Mesendoderm (in vitro differentiated cells): Measurements from ENCODE around the gene OPRM1.

Source experiments
- DNase-seq: peaks from one replicate; pipeline ENCODE4 v3.0.0; 2013
- H2AK5ac ChIP-seq: 2 replicates; pipeline ENCODE4 v1.6.1; 2013; ENCODE audit warnings: low read length, inconsistent platforms
- H2BK120ac ChIP-seq: 2 replicates; pipeline ENCODE4 v1.6.1; 2013; ENCODE audit warnings: low read depth, mild to moderate bottlenecking, low read length, moderate library complexity, mixed read lengths
- H2BK15ac ChIP-seq: replicated peaks from 2 replicates; pipeline ENCODE4 v1.6.1; 2013; ENCODE audit warnings: low read depth, mild to moderate bottlenecking, moderate library complexity
- H2BK5ac ChIP-seq: 2 replicates; pipeline ENCODE4 v1.6.1; 2013; ENCODE audit warnings: low read length, inconsistent platforms
- H3K18ac ChIP-seq: 2 replicates; pipeline ENCODE4 v1.6.1; 2013; ENCODE audit warnings: mild to moderate bottlenecking, low read length, mixed read lengths
- H3K23ac ChIP-seq: one replicate; pipeline ENCODE4 v1.6.1; 2013; ENCODE audit warnings: low read length
- H3K27ac ChIP-seq: 2 replicates; pipeline ENCODE4 v1.5.1; 2013; ENCODE audit warnings: low read depth, mild to moderate bottlenecking, inconsistent platforms, low read length, moderate library complexity
- H3K27me3 ChIP-seq: 2 replicates; pipeline ENCODE4 v1.6.1; 2013; ENCODE audit warnings: low read length, control low read depth, mild to moderate bottlenecking, inconsistent platforms; ENCODE audit not compliant: insufficient read depth, poor library complexity
- H3K36me3 ChIP-seq: 2 replicates; pipeline ENCODE4 v1.6.1; 2013; ENCODE audit warnings: low read length, inconsistent platforms; ENCODE audit not compliant: control insufficient read depth, insufficient read depth
- H3K4ac ChIP-seq: one replicate; pipeline ENCODE4 v1.6.1; 2013; ENCODE audit warnings: low read depth, mild to moderate bottlenecking, low read length, moderate library complexity
- H3K4me1 ChIP-seq: 2 replicates; pipeline ENCODE4 v1.6.1; 2013; ENCODE audit warnings: low read depth, low read length, inconsistent platforms; ENCODE audit not compliant: control insufficient read depth
- H3K4me2 ChIP-seq: 2 replicates; pipeline ENCODE4 v1.6.1; 2013; ENCODE audit warnings: low read length
- H3K4me3 ChIP-seq: 2 replicates; pipeline ENCODE4 v1.5.1; 2013; ENCODE audit warnings: mild to moderate bottlenecking, low read length
- H3K56ac ChIP-seq: one replicate; pipeline ENCODE4 v1.6.1; 2013; ENCODE audit warnings: low read length
- H3K79me1 ChIP-seq: 2 replicates; pipeline ENCODE4 v1.6.1; 2013; ENCODE audit warnings: low read length, inconsistent platforms
- H3K79me2 ChIP-seq: 2 replicates; pipeline ENCODE4 v1.6.1; 2013; ENCODE audit warnings: mild to moderate bottlenecking, low read length; ENCODE audit not compliant: control insufficient read depth, insufficient read depth
- H3K9ac ChIP-seq: 2 replicates; pipeline ENCODE4 v1.6.1; 2013; ENCODE audit warnings: low read length, inconsistent platforms
- H4K5ac ChIP-seq: one replicate; pipeline ENCODE4 v1.6.1; 2013; ENCODE audit warnings: low read length
- H4K8ac ChIP-seq: one replicate; pipeline ENCODE4 v1.6.1; 2013; ENCODE audit warnings: low read depth, mild to moderate bottlenecking, control low read depth, low read length, moderate library complexity
- WGBS: extraction: QIAGEN DNeasy Blood & Tissue Kit; methylation state at CpG from one replicate; pipeline ENCODE4 v1.1.7; 2013; ENCODE audit warnings: low lambda C conversion rate, missing lambda C conversion rate; ENCODE audit not compliant: insufficient coverage; ENCODE audit errors: extremely low coverage; 5-methylcytosine and 5-hydroxymethylcytosine counted together

The OPRM1 gene

DNA sequence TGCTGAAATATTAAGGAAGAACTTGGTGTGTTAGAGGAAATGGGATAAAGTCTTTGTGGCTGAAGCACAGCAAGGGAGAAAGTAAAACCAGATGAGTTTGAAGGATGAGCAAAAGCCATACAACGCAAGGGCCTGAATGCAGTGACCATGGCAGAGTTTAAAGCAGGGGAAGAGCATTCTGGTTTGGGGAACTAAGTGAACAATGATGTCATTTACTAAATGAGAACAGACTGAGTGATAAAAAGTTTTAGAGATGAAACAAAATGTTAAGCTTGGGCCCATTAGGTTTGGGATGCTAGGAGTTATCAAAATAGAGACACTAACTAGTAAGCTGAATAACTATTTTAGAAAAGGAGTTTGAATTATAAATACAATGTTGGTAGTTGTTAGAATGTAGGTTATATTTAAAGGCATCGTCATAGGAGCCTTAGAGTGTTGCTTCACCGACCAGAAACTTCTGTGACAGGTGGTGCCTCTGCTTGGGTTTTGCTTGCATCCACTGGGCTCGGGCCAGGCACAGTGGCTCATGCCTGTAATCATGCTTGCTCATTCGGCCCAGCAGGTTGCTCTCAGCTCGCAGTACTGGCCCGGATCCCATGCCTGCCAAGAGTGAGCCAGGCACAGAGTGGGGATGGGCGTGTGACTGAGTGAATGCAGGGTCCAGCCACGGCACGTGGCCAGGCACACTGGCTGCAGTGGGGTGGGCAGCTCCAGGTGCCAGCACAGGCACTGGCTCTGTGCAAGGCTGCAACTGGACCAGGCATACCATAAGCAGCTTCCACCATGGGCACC is 37.4 kb upstream of the OPRM1 start:
- Histone ChIP-seq H3K23ac (no peak overlapping the region), H3K4me2 (no peak overlapping the region), H3K9ac (no peak overlapping the region), H3K4me3 (no peak overlapping the region), H2BK120ac (no peak overlapping the region), H3K27me3 (no peaks in the 10 kb centered on the region), H3K4ac (no peak overlapping the region), H3K56ac (no peak overlapping the region), H2AK5ac (no peak overlapping the region), H4K5ac (no peak overlapping the region), H2BK5ac (no peak overlapping the region), H3K27ac (no peak overlapping the region), H3K36me3 (no peaks in the 10 kb centered on the region), H3K18ac (no peak overlapping the region), H2BK15ac (no peak overlapping the region), H3K4me1 (no peaks in the 10 kb centered on the region), H3K79me1 (no peaks in the 10 kb centered on the region), H3K79me2 (no peaks in the 10 kb centered on the region), H4K8ac (no peak overlapping the region)
- WGBS: no CpG with 5 or more reads among the region's 10 CpGs
- no peak for DNase-seq

DNA sequence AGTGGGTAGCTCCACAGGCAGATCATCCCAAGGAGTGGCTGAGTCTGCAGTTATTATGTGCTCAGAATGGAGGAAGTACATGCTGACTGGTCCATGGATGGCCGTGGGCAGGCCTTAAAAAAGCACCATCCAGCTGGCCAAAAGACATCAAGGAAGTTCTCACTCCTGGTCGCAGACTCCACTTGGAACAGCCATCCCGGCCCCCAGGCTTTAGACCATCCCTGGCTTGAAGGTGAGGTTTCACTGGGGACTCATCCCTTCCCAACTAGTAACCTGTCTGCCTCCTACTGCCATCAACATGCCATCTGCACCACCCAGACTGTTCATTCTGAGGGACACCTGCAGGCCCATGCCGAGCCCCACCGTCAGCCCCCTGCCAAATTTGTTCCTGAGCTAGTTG is 36.1 kb upstream of the OPRM1 start:
- Histone ChIP-seq H3K23ac (no peak overlapping the region), H3K36me3 (no peaks in the 10 kb centered on the region), H2BK5ac (no peak overlapping the region), H3K4me3 (no peak overlapping the region), H3K56ac (no peak overlapping the region), H3K9ac (no peak overlapping the region), H3K18ac (no peak overlapping the region), H3K4me2 (no peak overlapping the region), H4K5ac (no peak overlapping the region), H3K4ac (no peak overlapping the region), H4K8ac (no peak overlapping the region), H2AK5ac (no peak overlapping the region), H2BK120ac (no peak overlapping the region), H3K27ac (no peak overlapping the region), H3K79me2 (no peaks in the 10 kb centered on the region), H2BK15ac (no peak overlapping the region), H3K4me1 (no peaks in the 10 kb centered on the region), H3K79me1 (no peaks in the 10 kb centered on the region), H3K27me3 (no peaks in the 10 kb centered on the region)
- DNase-seq: no peak
- WGBS: no CpG with 5 or more reads among the region's 5 CpGs

DNA sequence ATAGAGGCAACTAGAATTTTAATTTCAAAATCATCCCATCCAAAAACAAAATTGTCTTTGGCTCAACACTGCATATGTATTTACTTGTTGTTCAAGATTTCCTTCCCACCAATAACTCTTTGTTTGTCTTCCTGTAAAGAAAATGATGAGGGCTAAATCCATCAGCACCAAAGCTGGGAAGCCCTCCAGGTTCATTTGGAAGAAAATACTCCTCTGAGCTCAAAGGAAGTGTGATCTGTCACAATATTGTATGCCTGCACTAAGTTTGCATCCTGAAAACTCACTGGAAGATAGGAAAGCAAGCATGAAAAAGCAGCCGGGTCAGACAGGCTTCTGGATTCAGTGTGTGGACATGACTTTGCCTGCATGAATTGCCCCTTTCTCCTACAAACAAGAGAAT is 28.7 kb upstream of the OPRM1 start:
- Histone ChIP-seq H3K27ac (no peak overlapping the region), H3K4me1 (no peaks in the 10 kb centered on the region), H2BK5ac (no peak overlapping the region), H3K27me3 (no peaks in the 10 kb centered on the region), H4K8ac (no peak overlapping the region), H3K4ac (no peak overlapping the region), H4K5ac (no peak overlapping the region), H2BK120ac (no peak overlapping the region), H2AK5ac (no peak overlapping the region), H3K79me2 (no peaks in the 10 kb centered on the region), H3K9ac (no peak overlapping the region), H3K4me2 (no peak overlapping the region), H3K23ac (no peak overlapping the region), H3K56ac (no peak overlapping the region), H3K18ac (no peak overlapping the region), H3K79me1 (no peaks in the 10 kb centered on the region), H3K36me3 (no peaks in the 10 kb centered on the region), H3K4me3 (no peak overlapping the region), H2BK15ac (no peak overlapping the region)
- DNase-seq: no peak
- WGBS: no CpG with 5 or more reads among the region's 1 CpG

DNA sequence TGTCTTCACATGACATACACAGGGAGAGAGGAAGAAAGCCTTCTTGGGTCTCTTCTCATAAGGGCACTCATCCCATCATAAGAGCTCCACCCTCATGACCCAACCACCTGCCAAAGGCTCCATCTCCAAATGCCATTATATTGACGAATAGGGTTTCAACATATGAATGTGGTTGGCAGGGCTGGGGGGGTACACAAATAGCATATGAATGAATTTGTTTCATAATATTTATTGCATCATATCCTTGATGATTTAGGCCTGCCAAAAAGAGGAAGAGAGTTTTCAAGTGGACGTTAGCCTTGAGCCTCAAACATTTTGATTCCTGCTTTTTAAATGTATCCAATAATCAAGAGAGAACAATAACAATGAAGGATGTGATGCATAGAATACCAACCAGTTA is 26.2 kb upstream of the OPRM1 start:
- no peak for DNase-seq

DNA sequence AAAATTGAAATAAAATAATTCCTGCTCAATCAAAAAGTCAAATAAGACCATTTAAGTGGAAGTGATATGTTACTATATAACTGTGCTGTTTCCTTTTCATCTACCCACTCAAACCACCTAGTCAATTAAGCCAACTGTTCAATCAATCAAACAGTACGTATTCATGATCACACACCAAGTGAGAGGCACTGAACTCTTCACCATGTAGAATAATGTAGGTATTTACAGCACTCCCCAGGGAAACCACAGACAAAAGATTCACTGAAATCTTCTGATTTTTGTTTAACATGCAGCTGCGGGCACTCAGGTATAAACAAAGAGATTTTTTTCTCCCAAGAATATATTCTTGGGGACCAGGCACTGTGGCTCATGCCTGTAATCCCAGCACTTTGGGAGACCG is 21.3 kb upstream of the OPRM1 start:
- H3K79me1 ChIP-seq: no peaks in the 10 kb centered on the region
- H3K79me2 ChIP-seq: no peaks in the 10 kb centered on the region
- H3K27me3 ChIP-seq: no peaks in the 10 kb centered on the region
- H3K4me2 ChIP-seq: no peak overlapping the region
- no peaks in the 10 kb centered on the region for H3K36me3 ChIP-seq
- no peak overlapping the region for H2BK15ac ChIP-seq
- no peak overlapping the region for H4K5ac ChIP-seq
- DNase-seq: no peak
- H3K18ac ChIP-seq: no peak overlapping the region
- no peak overlapping the region for H3K27ac ChIP-seq
- no peak overlapping the region for H3K56ac ChIP-seq
- H3K4me1 ChIP-seq: no peaks in the 10 kb centered on the region
- no peak overlapping the region for H3K23ac ChIP-seq
- H2AK5ac ChIP-seq: no peak overlapping the region
- WGBS: no CpG with 5 or more reads among the region's 3 CpGs
- no peak overlapping the region for H3K4me3 ChIP-seq
- no peak overlapping the region for H3K9ac ChIP-seq
- H2BK5ac ChIP-seq: no peak overlapping the region
- no peak overlapping the region for H2BK120ac ChIP-seq
- H3K4ac ChIP-seq: no peak overlapping the region
- no peak overlapping the region for H4K8ac ChIP-seq

More for the DNA sequence above, 26.2 kb upstream of the OPRM1 start:
- Histone ChIP-seq H2BK5ac (no peak overlapping the region), H3K36me3 (no peaks in the 10 kb centered on the region), H3K4ac (no peak overlapping the region), H3K27ac (no peak overlapping the region), H3K4me2 (no peak overlapping the region), H3K56ac (no peak overlapping the region), H3K9ac (no peak overlapping the region), H2AK5ac (no peak overlapping the region), H3K27me3 (no peaks in the 10 kb centered on the region), H4K5ac (no peak overlapping the region), H3K79me1 (no peaks in the 10 kb centered on the region), H3K18ac (no peak overlapping the region), H3K4me1 (no peaks in the 10 kb centered on the region), H3K79me2 (no peaks in the 10 kb centered on the region), H3K23ac (no peak overlapping the region), H4K8ac (no peak overlapping the region), H2BK15ac (no peak overlapping the region), H2BK120ac (no peak overlapping the region), H3K4me3 (no peak overlapping the region)
- whole genome bisulfite sequencing: no CpG with 5 or more reads among the region's 2 CpGs

DNA sequence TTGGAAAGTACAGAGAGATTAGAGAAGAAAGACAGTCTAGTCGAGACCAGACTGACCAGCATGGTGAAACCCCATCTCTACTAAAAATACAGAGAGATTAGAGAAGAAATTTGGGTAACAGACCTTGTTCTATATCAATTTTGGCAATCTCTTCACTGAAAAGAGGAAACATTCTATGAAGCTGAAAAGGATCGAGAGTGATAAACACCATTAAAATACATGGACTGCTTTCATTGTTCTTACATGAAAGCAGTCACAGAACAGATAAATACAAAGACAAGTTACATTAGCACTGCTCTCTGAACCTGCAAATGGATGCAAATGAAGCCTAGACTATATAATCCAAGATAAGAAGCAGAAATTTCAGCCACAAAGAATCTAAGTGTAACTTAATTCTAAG is 8.4 kb upstream of the OPRM1 start:
- no peak overlapping the region for H2BK15ac ChIP-seq
- H3K23ac ChIP-seq: no peak overlapping the region
- no peak overlapping the region for H3K4ac ChIP-seq
- DNase-seq: no peak
- no peak overlapping the region for H3K18ac ChIP-seq
- H3K36me3 ChIP-seq: no peaks in the 10 kb centered on the region
- no peak overlapping the region for H2AK5ac ChIP-seq
- no peak overlapping the region for H3K4me3 ChIP-seq
- H3K9ac ChIP-seq: no peak overlapping the region
- H3K4me1 ChIP-seq: no peaks in the 10 kb centered on the region
- H3K27me3 ChIP-seq: no peaks in the 10 kb centered on the region
- H4K5ac ChIP-seq: no peak overlapping the region
- no peak overlapping the region for H3K27ac ChIP-seq
- no peak overlapping the region for H2BK5ac ChIP-seq
- H3K79me2 ChIP-seq: no peaks in the 10 kb centered on the region
- no peak overlapping the region for H2BK120ac ChIP-seq
- no peak overlapping the region for H3K4me2 ChIP-seq
- H4K8ac ChIP-seq: no peak overlapping the region
- H3K56ac ChIP-seq: no peak overlapping the region
- WGBS: no CpG with 5 or more reads among the region's 2 CpGs
- H3K79me1 ChIP-seq: no peaks in the 10 kb centered on the region
